ENCODE results near the gene NOS3. TPM values are rescaled to one million over a fixed set of nuclear protein-coding genes. Genes with fewer than 3 reads are reported as not detected.

NOS3 gene
- total and polyA plus RNA-seq, 2 of the 13 experiments (the other 11 are each of a cell fraction or from before 2014, with no cell fraction given), result 3.7 to 7.5 TPM

DNA sequence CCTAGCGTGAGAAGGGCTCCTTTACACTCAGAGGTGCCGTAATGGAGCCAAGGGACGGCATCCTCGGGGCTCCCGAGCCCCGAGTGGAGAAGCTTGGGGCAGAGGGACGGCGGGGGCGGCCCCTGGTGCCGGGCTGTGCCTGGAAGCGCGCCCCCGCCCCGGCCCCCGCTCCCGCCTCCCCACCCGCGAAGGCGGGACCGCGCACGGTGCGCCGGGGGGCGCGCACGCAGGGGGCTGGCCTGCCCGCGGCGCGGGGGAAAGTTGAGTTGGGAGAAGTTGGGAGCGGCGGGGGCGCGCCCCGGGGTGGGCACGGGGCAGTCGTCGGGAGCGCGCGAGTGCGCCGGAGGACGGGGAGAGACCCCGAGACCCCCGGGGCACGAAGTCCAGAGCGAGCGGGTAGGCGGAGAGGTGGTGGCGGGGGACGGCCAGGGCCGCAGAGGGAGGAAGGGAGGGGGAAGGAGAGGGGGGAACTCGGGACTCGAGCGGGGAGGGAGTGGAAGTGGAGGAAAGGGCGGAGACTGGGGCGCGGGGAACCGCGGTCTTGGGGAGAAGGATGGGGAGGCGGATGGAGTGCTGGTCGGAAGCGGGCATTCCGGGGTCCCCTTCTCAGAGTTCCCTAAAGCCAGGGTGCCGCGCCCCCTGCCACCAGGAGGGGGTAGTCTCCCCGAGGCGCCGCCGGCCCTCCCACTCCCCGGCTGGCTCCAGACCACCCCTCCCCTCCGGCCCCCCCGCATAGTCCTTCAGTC lies 68.7 kb downstream of the NOS3 start, which contains the start of gene SLC4A2 (continued):
- no peak for TF ChIP-seq KLF12 (CRISPR knock-in tag; IDR thresholded peaks at IDR 0.05; ENCODE audit: borderline replicate concordance)
- no peak for TF ChIP-seq CC2D1A (CRISPR knock-in tag; IDR thresholded peaks at IDR 0.05)
- TF ChIP-seq, protein P1, sequence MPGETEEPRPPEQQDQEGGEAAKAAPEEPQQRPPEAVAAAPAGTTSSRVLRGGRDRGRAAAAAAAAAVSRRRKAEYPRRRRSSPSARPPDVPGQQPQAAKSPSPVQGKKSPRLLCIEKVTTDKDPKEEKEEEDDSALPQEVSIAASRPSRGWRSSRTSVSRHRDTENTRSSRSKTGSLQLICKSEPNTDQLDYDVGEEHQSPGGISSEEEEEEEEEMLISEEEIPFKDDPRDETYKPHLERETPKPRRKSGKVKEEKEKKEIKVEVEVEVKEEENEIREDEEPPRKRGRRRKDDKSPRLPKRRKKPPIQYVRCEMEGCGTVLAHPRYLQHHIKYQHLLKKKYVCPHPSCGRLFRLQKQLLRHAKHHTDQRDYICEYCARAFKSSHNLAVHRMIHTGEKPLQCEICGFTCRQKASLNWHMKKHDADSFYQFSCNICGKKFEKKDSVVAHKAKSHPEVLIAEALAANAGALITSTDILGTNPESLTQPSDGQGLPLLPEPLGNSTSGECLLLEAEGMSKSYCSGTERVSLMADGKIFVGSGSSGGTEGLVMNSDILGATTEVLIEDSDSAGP (CRISPR knock-in tag; IDR thresholded peaks at IDR 0.05; ENCODE audit: borderline replicate concordance), result no peak
- TF ChIP-seq ZNF713 (CRISPR knock-in tag; IDR thresholded peaks at IDR 0.05), result 0 out of 2 replicates have a peak, but pooled peaks have one; percentile 42
- TF ChIP-seq NCOA1 (CRISPR knock-in tag; IDR thresholded peaks at IDR 0.05), result no peak
- TF ChIP-seq, protein P2, sequence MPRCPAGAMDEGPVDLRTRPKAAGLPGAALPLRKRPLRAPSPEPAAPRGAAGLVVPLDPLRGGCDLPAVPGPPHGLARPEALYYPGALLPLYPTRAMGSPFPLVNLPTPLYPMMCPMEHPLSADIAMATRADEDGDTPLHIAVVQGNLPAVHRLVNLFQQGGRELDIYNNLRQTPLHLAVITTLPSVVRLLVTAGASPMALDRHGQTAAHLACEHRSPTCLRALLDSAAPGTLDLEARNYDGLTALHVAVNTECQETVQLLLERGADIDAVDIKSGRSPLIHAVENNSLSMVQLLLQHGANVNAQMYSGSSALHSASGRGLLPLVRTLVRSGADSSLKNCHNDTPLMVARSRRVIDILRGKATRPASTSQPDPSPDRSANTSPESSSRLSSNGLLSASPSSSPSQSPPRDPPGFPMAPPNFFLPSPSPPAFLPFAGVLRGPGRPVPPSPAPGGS (CRISPR knock-in tag; IDR thresholded peaks at IDR 0.05), result no peak
- no peak; the same call in 1 of the 2 replicates for TF ChIP-seq GATAD1 (CRISPR knock-in tag; IDR thresholded peaks at IDR 0.05)
- TF ChIP-seq, protein P3, sequence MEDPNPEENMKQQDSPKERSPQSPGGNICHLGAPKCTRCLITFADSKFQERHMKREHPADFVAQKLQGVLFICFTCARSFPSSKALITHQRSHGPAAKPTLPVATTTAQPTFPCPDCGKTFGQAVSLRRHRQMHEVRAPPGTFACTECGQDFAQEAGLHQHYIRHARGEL (CRISPR knock-in tag; IDR thresholded peaks at IDR 0.05), result no peak
- TF ChIP-seq SRSF4 (IDR thresholded peaks at IDR 0.05; ENCODE audit: low read depth, low read length, poor library complexity, severe bottlenecking), result no peak
- TF ChIP-seq NCOA2 (CRISPR knock-in tag; IDR thresholded peaks at IDR 0.05), result no peak
- no peak for TF ChIP-seq HMGA1 (CRISPR knock-in tag; conservative IDR thresholded peaks at IDR 0.05)
- TF ChIP-seq, protein P4, sequence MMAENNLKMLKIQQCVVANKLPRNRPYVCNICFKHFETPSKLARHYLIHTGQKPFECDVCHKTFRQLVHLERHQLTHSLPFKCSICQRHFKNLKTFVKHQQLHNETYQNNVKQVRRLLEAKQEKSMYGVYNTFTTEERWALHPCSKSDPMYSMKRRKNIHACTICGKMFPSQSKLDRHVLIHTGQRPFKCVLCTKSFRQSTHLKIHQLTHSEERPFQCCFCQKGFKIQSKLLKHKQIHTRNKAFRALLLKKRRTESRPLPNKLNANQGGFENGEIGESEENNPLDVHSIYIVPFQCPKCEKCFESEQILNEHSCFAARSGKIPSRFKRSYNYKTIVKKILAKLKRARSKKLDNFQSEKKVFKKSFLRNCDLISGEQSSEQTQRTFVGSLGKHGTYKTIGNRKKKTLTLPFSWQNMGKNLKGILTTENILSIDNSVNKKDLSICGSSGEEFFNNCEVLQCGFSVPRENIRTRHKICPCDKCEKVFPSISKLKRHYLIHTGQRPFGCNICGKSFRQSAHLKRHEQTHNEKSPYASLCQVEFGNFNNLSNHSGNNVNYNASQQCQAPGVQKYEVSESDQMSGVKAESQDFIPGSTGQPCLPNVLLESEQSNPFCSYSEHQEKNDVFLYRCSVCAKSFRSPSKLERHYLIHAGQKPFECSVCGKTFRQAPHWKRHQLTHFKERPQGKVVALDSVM (CRISPR knock-in tag; IDR thresholded peaks at IDR 0.05), result 0 out of 2 replicates have a peak, but pooled peaks have one; percentile 3
- TF ChIP-seq MAF1 (CRISPR knock-in tag; IDR thresholded peaks at IDR 0.05; ENCODE audit: borderline replicate concordance), result no peak
- no peak for TF ChIP-seq FOSL2 (CRISPR knock-in tag; IDR thresholded peaks at IDR 0.05)
- TF ChIP-seq, protein P5, sequence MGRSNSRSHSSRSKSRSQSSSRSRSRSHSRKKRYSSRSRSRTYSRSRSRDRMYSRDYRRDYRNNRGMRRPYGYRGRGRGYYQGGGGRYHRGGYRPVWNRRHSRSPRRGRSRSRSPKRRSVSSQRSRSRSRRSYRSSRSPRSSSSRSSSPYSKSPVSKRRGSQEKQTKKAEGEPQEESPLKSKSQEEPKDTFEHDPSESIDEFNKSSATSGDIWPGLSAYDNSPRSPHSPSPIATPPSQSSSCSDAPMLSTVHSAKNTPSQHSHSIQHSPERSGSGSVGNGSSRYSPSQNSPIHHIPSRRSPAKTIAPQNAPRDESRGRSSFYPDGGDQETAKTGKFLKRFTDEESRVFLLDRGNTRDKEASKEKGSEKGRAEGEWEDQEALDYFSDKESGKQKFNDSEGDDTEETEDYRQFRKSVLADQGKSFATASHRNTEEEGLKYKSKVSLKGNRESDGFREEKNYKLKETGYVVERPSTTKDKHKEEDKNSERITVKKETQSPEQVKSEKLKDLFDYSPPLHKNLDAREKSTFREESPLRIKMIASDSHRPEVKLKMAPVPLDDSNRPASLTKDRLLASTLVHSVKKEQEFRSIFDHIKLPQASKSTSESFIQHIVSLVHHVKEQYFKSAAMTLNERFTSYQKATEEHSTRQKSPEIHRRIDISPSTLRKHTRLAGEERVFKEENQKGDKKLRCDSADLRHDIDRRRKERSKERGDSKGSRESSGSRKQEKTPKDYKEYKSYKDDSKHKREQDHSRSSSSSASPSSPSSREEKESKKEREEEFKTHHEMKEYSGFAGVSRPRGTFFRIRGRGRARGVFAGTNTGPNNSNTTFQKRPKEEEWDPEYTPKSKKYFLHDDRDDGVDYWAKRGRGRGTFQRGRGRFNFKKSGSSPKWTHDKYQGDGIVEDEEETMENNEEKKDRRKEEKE (IDR thresholded peaks at IDR 0.05), result no peak
- no peak for TF ChIP-seq ARNTL (CRISPR knock-in tag; IDR thresholded peaks at IDR 0.05)
- TF ChIP-seq PCBP1 (IDR thresholded peaks at IDR 0.05; ENCODE audit: borderline replicate concordance, low read depth, low read length), result peak; percentile 88; the same call in 1 of the 2 replicates
- TF ChIP-seq BRCA1 (CRISPR knock-in tag; IDR thresholded peaks at IDR 0.05), result no peak
- no peak for TF ChIP-seq SMAD3 (CRISPR knock-in tag; IDR thresholded peaks at IDR 0.05)
- no peak for TF ChIP-seq RAD51 (IDR thresholded peaks at IDR 0.05; ENCODE audit: borderline replicate concordance)
- TF ChIP-seq BHLHE40 (IDR thresholded peaks at IDR 0.05; ENCODE audit: low read length), result no peak
- no peak for TF ChIP-seq RXRB (CRISPR knock-in tag; IDR thresholded peaks at IDR 0.05; ENCODE audit: borderline replicate concordance)
- no peak for TF ChIP-seq RNF2 (conservative IDR thresholded peaks at IDR 0.05; ENCODE audit: low read depth)
